BLaER1 (cell line): Measurements from ENCODE around the gene SLC38A9.
A peak's percentile ranks its signal among the peaks of the same experiment; 100 is the strongest.
"Not testable (repeated sequence)": the region's sequence is repeated elsewhere in the genome, so short reads cannot be mapped to it uniquely, and the experiment has no call there.

Source experiments
- H3K27ac ChIP-seq: shearing (Covaris generic); formaldehyde crosslinking; 2 replicates; pipeline ENCODE4 v1.8.1; 2022
- H3K27me3 ChIP-seq: shearing (Covaris generic); formaldehyde crosslinking; 2 replicates; pipeline ENCODE4 v1.8.1; 2022
- H3K36me3 ChIP-seq: shearing (Covaris generic); formaldehyde crosslinking; 2 replicates; pipeline ENCODE4 v1.8.1; 2022
- H3K4me1 ChIP-seq: shearing (Covaris generic); formaldehyde crosslinking; 2 replicates; pipeline ENCODE4 v1.8.1; 2022
- H3K4me2 ChIP-seq: shearing (Covaris generic); formaldehyde crosslinking; 2 replicates; pipeline ENCODE4 v1.8.1; 2022
- H3K4me3 ChIP-seq: shearing (Covaris generic); formaldehyde crosslinking; 2 replicates; pipeline ENCODE4 v1.8.1; 2022
- H3K9ac ChIP-seq: shearing (Covaris generic); formaldehyde crosslinking; 2 replicates; pipeline ENCODE4 v1.8.1; 2022
- H3K9me3 ChIP-seq: shearing (Covaris generic); formaldehyde crosslinking; 2 replicates; pipeline ENCODE4 v1.8.1; 2022
- H4K20me1 ChIP-seq: shearing (Covaris generic); formaldehyde crosslinking; 2 replicates; pipeline ENCODE4 v1.8.1; 2022
- Cebpa-rat ChIP-seq: shearing (Covaris generic); IDR thresholded peaks from 2 replicates; pipeline ENCODE4 v1.8.1; 2022

The SLC38A9 gene, protein sequence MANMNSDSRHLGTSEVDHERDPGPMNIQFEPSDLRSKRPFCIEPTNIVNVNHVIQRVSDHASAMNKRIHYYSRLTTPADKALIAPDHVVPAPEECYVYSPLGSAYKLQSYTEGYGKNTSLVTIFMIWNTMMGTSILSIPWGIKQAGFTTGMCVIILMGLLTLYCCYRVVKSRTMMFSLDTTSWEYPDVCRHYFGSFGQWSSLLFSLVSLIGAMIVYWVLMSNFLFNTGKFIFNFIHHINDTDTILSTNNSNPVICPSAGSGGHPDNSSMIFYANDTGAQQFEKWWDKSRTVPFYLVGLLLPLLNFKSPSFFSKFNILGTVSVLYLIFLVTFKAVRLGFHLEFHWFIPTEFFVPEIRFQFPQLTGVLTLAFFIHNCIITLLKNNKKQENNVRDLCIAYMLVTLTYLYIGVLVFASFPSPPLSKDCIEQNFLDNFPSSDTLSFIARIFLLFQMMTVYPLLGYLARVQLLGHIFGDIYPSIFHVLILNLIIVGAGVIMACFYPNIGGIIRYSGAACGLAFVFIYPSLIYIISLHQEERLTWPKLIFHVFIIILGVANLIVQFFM

DNA sequence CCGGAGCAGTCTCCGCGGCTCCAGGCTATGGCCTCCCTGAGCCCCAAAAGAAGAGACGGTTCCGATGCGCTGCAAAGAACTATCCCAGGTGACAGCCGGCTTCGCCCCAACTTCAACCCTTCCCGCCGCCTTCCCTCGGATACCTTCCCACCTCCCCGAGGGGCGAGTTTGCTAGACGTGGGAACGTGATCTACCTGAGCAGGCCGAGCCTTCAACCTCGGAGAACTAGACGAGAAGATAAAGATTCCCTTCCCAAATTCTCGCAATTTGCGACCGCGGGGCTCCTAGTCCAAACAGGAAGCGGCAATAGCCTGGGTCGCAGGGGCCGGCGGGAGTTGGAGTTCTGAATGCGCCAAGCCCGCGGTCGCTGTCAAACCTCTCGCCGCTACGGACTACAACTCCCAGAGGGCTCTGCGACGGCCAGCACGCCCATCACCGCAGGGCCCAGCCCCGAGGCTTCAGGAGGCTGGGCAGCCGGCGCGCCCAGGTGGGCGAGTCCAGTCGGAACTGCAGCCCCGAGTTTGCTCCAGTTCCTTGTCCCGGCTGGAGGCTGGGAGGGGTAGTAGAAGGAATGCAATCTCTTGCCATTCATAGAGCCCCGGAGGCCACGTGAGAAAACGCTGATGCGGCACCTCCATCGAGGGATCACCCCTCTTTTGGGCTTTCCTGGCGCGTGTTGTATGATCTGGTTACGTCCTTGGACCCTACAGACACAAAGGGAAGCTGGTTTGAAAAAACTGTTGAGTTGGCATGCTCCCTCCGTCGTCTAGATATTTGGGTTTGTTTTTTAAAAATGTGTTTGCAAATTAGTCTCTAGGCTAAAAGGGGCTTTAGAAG is at the start of gene SLC38A9:
Gene SLC38A9, minus strand, starts transcription at position 302 of the 837 bp plus-strand sequence. CDS start 14,366 bp downstream, outside the sequence.
- H3K27me3 ChIP-seq, result no peaks in the 10 kb centered on the region
- H3K9ac ChIP-seq, result peak within 1 kb of the TSS; percentile 84
- 0 out of 2 replicates have a peak, but pooled peaks cover 6% of the 10 kb centered on the region for H4K20me1 ChIP-seq
- H3K36me3 ChIP-seq, result peaks cover 8% of the 10 kb centered on the region; the same call in 1 of the 2 replicates
- H3K9me3 ChIP-seq, result no peaks in the 10 kb centered on the region
- peak within 1 kb of the TSS; percentile 72 for H3K27ac ChIP-seq
- H3K4me3 ChIP-seq, result peak within 1 kb of the TSS; percentile 85
- peak within 1 kb of the TSS; percentile 92 for H3K4me2 ChIP-seq
- no peak for TF ChIP-seq Cebpa-rat
- H3K4me1 ChIP-seq, result peaks cover 17% of the 10 kb centered on the region

DNA sequence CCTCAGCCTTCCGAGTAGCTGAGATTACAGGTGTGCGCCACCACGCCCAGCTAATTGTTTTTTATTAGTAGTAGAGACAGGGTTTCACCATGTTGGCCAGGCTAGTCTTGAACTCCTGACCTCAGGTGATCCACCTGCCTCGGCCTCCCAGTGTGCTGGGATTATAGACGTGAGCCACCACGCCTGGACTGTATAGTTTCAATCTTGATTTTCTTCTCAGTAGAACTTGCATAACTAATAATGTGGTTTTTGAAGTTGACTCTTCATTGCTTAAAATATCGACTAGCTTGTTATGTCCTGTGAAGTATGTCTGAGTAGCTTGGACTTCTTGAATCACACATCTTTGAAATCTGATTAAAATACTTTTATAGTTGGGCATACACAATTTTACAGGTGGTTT is 49.6 kb upstream of the SLC38A9 start:
- not testable (repeated sequence) for H3K4me3 ChIP-seq, H3K27me3 ChIP-seq, H4K20me1 ChIP-seq, H3K9ac ChIP-seq, H3K4me1 ChIP-seq, H3K36me3 ChIP-seq, H3K9me3 ChIP-seq, H3K4me2 ChIP-seq, H3K27ac ChIP-seq

DNA sequence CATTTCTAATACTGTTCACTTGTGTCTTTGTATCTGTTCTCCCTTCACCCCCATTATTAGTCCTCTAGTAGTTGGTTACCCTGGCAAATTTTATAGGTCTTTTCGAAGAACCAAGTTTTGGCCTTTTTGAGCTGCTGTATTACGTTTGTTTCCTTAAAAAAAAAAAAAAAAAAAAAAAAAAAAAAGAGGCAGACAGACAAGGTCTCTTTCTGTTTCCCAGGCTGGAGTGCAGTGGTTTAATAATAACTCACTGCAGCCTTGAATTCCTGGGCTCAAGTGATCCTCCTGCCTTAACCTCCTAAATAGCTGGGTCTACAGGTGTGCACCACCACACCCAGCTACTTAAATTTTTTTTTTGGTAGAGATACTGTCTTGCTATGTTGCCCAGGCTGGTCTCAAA is 46.6 kb upstream of the SLC38A9 start:
- Histone ChIP-seq H3K4me2 (no peak overlapping the region), H3K27me3 (no peaks in the 10 kb centered on the region), H3K9me3 (no peaks in the 10 kb centered on the region), H3K4me3 (no peak overlapping the region), H3K9ac (no peak overlapping the region), H3K4me1 (no peaks in the 10 kb centered on the region), H3K27ac (no peak overlapping the region), H4K20me1 (no peaks in the 10 kb centered on the region), H3K36me3 (no peaks in the 10 kb centered on the region)
- no peak for TF ChIP-seq Cebpa-rat

DNA sequence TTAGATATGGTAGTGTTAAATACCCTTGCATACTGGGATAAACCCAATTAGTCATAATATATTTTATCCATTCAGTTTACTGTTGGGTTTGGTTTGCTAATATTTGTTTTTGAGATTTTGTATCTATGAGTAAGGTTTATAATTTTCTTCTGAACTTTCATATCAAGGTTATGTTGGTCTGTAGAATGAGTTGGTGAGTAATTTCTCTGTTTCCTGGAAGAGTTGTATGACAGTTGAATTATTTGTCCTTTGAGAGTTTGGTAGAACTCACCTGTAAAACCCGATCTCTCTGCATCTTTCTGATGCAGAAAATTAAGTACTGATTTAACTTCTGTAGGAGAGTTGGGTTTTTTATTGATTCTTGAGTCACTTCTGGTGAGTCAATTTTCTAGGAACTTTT is 46.1 kb upstream of the SLC38A9 start:
- Histone ChIP-seq H3K9me3 (no peaks in the 10 kb centered on the region), H3K9ac (no peak overlapping the region), H3K36me3 (no peaks in the 10 kb centered on the region), H4K20me1 (no peaks in the 10 kb centered on the region), H3K4me2 (no peak overlapping the region), H3K4me1 (no peaks in the 10 kb centered on the region), H3K4me3 (no peak overlapping the region), H3K27ac (no peak overlapping the region), H3K27me3 (no peaks in the 10 kb centered on the region)
- no peak for TF ChIP-seq Cebpa-rat

DNA sequence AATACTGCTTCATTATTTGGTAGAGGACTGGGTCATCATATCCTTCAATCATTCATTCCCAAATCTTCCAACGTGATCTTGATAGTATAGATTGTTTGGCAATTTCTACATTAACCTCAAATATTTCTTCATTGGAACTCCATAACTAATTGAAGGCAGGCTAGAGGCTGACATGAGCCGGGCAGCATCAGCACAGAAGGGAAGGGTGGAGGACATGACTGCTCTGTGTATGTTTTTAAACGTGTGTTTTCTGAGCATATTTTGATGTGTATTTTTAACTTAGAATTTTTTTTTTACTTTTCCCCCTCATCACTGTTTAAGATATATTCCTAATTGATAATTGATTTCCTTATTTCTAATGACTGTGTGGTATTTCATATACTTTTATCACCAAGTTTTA is 38.4 kb upstream of the SLC38A9 start:
- H3K9ac ChIP-seq, result no peak overlapping the region
- no peaks in the 10 kb centered on the region for H4K20me1 ChIP-seq
- H3K4me1 ChIP-seq, result no peaks in the 10 kb centered on the region
- no peak overlapping the region for H3K4me3 ChIP-seq
- H3K27me3 ChIP-seq, result no peaks in the 10 kb centered on the region
- no peak overlapping the region for H3K27ac ChIP-seq
- H3K4me2 ChIP-seq, result no peak overlapping the region
- H3K9me3 ChIP-seq, result no peaks in the 10 kb centered on the region
- no peak for TF ChIP-seq Cebpa-rat
- H3K36me3 ChIP-seq, result no peaks in the 10 kb centered on the region

DNA sequence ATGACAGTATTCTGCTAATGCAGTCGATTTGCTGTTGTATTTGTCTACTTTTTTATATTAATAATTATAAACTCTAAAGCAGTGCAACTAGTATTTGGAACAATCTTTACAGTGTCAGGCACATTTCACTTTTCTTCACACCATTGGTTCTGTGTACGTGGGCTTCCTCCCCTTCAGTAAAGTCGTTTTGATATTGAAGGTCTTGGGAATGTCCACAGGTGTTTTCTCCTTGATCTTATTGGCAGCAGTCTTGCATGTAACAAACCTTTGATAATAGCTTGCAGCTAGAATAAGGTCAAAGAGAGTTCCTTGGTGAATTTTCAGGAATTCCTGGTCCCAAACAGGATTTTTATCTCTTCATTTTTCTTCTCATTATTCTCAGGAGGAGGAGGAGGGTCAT is 37.9 kb upstream of the SLC38A9 start:
- Histone ChIP-seq H3K9me3 (no peaks in the 10 kb centered on the region), H3K27me3 (no peaks in the 10 kb centered on the region), H4K20me1 (no peaks in the 10 kb centered on the region), H3K4me1 (no peaks in the 10 kb centered on the region), H3K4me2 (no peak overlapping the region), H3K36me3 (no peaks in the 10 kb centered on the region), H3K4me3 (no peak overlapping the region), H3K27ac (no peak overlapping the region), H3K9ac (no peak overlapping the region)
- TF ChIP-seq Cebpa-rat, result no peak

DNA sequence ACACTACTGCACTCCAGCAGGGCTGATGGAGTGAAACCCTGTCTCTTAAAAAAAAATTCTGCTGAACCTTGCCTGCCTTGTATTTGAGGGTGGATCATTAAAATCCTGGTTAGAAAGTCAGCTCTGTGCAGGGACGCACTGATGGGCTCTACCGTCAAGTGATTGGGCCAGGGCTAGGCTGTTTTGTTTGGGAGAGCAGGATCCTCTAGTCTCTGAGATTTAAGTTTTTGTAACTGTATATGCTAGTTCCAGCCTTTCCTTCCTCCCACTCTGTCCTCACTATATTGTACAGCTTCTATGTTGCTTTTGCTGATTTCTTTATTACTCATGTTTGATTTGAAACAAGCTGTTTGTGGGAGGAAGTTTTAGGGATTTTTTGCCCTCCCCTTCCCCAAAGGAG is 37.3 kb upstream of the SLC38A9 start:
- TF ChIP-seq Cebpa-rat, result no peak
- Histone ChIP-seq H3K9ac (no peak overlapping the region), H3K4me3 (no peak overlapping the region), H3K9me3 (no peaks in the 10 kb centered on the region), H3K4me1 (no peaks in the 10 kb centered on the region), H3K4me2 (no peak overlapping the region), H3K27me3 (no peaks in the 10 kb centered on the region), H3K27ac (no peak overlapping the region), H4K20me1 (no peaks in the 10 kb centered on the region), H3K36me3 (no peaks in the 10 kb centered on the region)

DNA sequence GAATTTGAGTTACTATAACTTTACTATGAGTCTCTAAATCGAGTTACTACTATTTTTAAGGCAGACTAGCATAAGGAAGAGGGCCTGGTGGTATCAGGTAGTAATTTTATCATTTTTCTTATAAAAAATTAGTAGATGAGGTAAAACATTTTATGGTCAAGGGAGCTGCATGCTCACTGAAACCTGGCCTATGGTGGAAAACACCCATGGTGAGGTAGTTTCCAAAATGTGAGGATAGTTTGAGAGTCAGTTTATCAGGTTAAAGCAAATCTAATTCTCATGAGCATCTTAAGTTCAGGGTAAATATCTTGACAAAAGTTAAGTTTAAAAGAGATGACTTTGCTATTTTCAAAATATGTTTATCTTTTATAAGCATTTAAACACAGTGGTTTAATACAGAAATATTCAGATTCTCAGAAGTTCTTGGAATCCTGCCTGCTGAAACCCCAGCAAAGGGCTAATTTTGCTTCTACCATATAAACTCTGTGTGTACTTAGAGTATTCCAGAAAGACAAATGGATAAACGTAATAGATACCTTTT is 35.7 kb upstream of the SLC38A9 start:
- Histone ChIP-seq H3K9ac (no peak overlapping the region), H3K4me1 (no peaks in the 10 kb centered on the region), H3K4me3 (no peak overlapping the region), H3K27me3 (no peaks in the 10 kb centered on the region), H3K4me2 (no peak overlapping the region), H3K27ac (no peak overlapping the region), H3K36me3 (no peaks in the 10 kb centered on the region), H3K9me3 (no peaks in the 10 kb centered on the region), H4K20me1 (no peaks in the 10 kb centered on the region)
- TF ChIP-seq Cebpa-rat, result no peak

DNA sequence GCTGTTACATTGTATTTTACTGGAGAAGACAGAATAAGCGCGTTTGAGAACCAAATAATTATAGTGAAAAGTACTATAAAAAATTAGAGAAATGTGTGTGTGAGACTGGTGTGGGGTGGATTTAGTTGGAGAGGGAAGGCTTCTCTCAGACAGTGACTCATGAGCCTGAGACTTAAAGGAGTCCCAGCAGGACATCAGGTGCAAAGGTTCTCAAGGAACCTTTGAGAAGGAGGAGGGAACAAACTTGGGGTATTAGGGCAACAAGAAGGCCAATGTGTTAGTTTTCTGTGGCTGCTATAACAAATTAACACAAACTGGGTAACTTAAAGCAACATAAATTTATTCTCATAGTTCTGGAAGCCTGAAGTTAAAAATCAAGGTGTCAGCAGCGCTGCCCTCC is 30.7 kb upstream of the SLC38A9 start:
- H4K20me1 ChIP-seq, result no peaks in the 10 kb centered on the region
- H3K4me1 ChIP-seq, result no peaks in the 10 kb centered on the region
- TF ChIP-seq Cebpa-rat, result no peak
- no peak overlapping the region for H3K27ac ChIP-seq
- no peak overlapping the region for H3K4me3 ChIP-seq
- H3K9me3 ChIP-seq, result peaks cover 6% of the 10 kb centered on the region
- no peak overlapping the region for H3K9ac ChIP-seq
- H3K4me2 ChIP-seq, result no peak overlapping the region
- H3K27me3 ChIP-seq, result no peaks in the 10 kb centered on the region
- H3K36me3 ChIP-seq, result no peaks in the 10 kb centered on the region

DNA sequence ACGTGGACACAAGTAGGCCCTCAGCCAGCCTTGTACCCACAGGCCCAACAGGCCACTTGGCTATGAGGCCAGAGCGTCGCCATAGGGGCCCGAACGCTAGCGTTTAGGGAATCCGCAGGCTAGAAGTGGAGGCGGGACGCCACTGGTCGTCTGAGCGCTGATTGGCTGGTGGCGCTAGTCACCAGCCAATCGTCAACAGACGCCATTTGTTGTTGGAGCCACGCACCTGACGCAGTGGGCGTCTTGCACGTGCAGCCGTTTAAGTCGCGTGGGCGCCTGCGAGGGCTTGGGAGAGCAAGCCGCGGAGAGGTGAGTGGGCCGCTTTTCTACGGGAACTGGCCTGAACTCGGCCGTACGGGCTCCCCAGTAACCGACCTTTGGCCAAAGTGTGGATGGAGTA is 25.7 kb upstream of the SLC38A9 start, which contains the start of gene DDX4:
Gene DDX4, plus strand, starts transcription at position 269 of the 400 bp plus-strand sequence. CDS start 903 bp downstream, outside the sequence.
- Histone ChIP-seq H3K9me3 (peaks cover 18% of the 10 kb centered on the region), H3K4me3 (no peak within 1 kb of the TSS), H3K4me1 (no peaks in the 10 kb centered on the region), H3K36me3 (no peaks in the 10 kb centered on the region), H3K4me2 (no peak within 1 kb of the TSS), H3K27me3 (no peaks in the 10 kb centered on the region), H3K9ac (no peak within 1 kb of the TSS), H4K20me1 (no peaks in the 10 kb centered on the region), H3K27ac (no peak within 1 kb of the TSS)
- TF ChIP-seq Cebpa-rat, result no peak
